ENCODE results near the gene PIAS1. TPM values are rescaled to one million over a fixed set of nuclear protein-coding genes. Genes with fewer than 3 reads are reported as not detected.

The PIAS1 gene
- total RNA-seq, 1 donor from 2014 or later, result 40.6 TPM

DNA sequence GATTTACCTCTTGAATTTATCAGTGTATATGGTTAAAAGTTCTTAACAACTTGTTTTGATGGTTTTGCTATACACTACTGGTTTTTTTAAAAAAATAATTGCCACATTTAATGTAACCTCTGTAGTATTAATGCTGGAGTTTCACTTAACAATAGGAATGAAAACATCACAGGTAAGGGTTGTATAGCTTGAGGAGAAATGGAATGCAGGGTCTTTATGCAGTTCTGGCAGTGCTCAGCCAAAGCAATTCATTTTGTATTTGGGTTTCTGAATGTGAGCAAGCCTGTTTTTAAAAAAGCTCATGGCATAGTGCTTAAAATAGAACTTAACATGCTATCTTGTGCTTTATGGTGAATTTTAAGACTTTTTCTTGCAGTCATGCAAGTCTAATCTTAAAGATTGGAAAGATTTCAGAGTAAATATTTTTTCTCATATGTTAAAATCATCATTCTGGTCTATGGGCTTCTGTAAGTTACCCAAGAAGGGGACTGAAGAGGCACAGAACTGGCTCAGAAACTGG lies 8.9 kb downstream of the PIAS1 start:
- Mint-ChIP-seq H3K27ac (ENCODE audit: unreplicated experiment) (no peak overlapping the region), H3K36me3 (ENCODE audit: unreplicated experiment) (peaks cover 6% of the 10 kb centered on the region), H3K4me3 (ENCODE audit: unreplicated experiment) (no peak overlapping the region), H3K4me1 (ENCODE audit: unreplicated experiment) (peaks cover 24% of the 10 kb centered on the region), H3K27me3 (ENCODE audit: unreplicated experiment) (no peaks in the 10 kb centered on the region), H3K9me3 (ENCODE audit: unreplicated experiment) (no peaks in the 10 kb centered on the region)
- TF ChIP-seq, protein P1, sequence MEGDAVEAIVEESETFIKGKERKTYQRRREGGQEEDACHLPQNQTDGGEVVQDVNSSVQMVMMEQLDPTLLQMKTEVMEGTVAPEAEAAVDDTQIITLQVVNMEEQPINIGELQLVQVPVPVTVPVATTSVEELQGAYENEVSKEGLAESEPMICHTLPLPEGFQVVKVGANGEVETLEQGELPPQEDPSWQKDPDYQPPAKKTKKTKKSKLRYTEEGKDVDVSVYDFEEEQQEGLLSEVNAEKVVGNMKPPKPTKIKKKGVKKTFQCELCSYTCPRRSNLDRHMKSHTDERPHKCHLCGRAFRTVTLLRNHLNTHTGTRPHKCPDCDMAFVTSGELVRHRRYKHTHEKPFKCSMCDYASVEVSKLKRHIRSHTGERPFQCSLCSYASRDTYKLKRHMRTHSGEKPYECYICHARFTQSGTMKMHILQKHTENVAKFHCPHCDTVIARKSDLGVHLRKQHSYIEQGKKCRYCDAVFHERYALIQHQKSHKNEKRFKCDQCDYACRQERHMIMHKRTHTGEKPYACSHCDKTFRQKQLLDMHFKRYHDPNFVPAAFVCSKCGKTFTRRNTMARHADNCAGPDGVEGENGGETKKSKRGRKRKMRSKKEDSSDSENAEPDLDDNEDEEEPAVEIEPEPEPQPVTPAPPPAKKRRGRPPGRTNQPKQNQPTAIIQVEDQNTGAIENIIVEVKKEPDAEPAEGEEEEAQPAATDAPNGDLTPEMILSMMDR (IDR thresholded peaks at IDR 0.05), result no peak
- no peak for DNase-seq (ENCODE audit: extremely low spot score, unreplicated experiment)

DNA sequence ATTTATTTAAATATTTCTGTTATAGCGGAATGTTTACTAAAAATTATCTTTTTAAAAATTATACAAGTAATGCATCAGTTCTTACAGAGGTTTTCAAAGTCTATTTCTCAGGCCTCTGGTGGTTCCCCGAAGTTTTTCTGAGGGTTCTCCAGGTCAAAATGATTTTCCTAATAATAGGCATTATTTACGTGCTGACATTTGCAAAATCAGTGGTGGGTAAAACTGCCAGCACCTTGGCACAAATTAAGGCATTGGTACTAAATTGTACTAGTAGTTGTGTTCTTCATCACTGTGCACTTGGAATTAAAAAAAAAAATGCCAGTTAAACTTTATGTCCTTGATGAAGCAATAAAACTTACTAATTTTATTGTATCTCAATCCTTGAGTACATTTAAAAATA lies 9.5 kb downstream of the PIAS1 start:
- Mint-ChIP-seq H3K36me3 (ENCODE audit: unreplicated experiment) (peaks cover 6% of the 10 kb centered on the region), H3K9me3 (ENCODE audit: unreplicated experiment) (no peaks in the 10 kb centered on the region), H3K27me3 (ENCODE audit: unreplicated experiment) (no peaks in the 10 kb centered on the region), H3K4me3 (ENCODE audit: unreplicated experiment) (no peak overlapping the region), H3K4me1 (ENCODE audit: unreplicated experiment) (peaks cover 20% of the 10 kb centered on the region), H3K27ac (ENCODE audit: unreplicated experiment) (no peak overlapping the region)
- TF ChIP-seq, protein P1 (IDR thresholded peaks at IDR 0.05), result no peak
- no peak for DNase-seq (ENCODE audit: extremely low spot score, unreplicated experiment)

DNA sequence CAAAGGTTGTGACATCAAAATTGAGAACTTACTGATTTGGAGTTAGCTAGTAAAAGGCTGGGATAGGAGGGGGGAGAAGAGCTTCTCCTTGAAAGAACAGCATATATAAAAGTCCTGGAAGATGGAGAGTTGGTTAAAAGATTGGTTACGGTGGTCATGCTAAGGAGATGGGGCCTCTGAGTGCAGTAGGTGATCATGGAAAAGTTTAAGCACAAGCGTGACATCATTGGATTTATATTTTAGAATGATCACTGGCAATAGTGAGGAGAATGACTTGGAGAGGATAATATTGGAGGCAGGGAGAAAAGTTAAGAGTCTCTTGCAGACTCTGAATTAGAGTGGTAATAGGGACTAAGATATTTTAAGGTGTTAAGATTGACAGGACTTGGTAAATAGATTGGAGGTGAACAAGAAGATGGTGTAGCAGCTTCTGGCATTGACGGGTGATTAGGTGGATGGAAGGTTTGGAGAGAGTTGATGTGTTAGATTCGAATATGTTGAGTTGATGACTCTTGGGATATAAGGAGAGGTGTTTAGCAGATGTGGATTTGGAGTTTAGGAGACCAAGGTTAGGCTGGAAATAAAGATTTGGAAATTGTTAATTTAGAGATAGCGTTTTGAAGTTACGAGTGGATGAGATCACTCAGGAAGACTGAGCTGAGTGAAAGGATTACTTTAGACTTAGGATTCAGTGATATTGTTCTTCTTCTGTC lies 19.6 kb downstream of the PIAS1 start:
- no peak for DNase-seq (ENCODE audit: extremely low spot score, unreplicated experiment)
- Mint-ChIP-seq H3K27me3 (ENCODE audit: unreplicated experiment) (no peaks in the 10 kb centered on the region), H3K4me1 (ENCODE audit: unreplicated experiment) (peaks cover 31% of the 10 kb centered on the region), H3K36me3 (ENCODE audit: unreplicated experiment) (no peaks in the 10 kb centered on the region), H3K27ac (ENCODE audit: unreplicated experiment) (peak overlapping the region; percentile 1), H3K9me3 (ENCODE audit: unreplicated experiment) (no peaks in the 10 kb centered on the region), H3K4me3 (ENCODE audit: unreplicated experiment) (no peak overlapping the region)
- TF ChIP-seq, protein P1 (IDR thresholded peaks at IDR 0.05), result no peak

DNA sequence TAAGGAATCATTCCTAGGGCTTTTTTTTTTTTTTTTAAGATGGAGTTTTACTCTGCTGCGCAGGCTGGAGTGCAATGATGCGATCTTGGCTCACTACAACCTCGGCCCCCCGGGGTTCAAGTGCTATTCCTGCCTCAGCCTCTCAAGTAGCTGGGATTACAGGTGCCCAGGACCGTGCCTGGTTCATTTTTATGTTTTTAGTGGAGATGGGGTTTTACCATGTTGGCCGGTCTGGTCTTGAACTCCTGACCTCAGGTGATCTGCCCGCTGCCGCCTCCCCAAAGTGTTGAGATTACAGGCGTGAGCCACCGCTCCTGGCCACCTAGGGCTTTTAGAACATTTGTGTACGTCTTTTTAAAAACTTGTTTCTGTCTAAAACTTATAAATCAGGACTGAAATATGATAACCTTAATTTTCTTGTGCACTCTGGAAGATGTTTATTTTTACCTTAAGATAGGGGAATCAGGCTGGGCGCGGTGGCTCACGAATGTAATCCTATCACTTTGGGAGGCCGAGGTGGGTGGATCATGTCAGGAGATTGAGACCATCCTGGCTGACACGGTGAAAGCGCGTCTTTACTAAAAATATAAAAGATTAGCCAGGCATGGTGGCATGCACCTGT lies 21.8 kb downstream of the PIAS1 start:
- H3K9me3 Mint-ChIP-seq (ENCODE audit: unreplicated experiment), result no peaks in the 10 kb centered on the region
- H3K27ac Mint-ChIP-seq (ENCODE audit: unreplicated experiment), result no peak overlapping the region
- no peak overlapping the region for H3K4me3 Mint-ChIP-seq (ENCODE audit: unreplicated experiment)
- TF ChIP-seq, protein P1 (IDR thresholded peaks at IDR 0.05), result no peak
- DNase-seq (ENCODE audit: extremely low spot score, unreplicated experiment), result no peak
- no peaks in the 10 kb centered on the region for H3K27me3 Mint-ChIP-seq (ENCODE audit: unreplicated experiment)
- H3K4me1 Mint-ChIP-seq (ENCODE audit: unreplicated experiment), result peaks cover 31% of the 10 kb centered on the region
- no peaks in the 10 kb centered on the region for H3K36me3 Mint-ChIP-seq (ENCODE audit: unreplicated experiment)

DNA sequence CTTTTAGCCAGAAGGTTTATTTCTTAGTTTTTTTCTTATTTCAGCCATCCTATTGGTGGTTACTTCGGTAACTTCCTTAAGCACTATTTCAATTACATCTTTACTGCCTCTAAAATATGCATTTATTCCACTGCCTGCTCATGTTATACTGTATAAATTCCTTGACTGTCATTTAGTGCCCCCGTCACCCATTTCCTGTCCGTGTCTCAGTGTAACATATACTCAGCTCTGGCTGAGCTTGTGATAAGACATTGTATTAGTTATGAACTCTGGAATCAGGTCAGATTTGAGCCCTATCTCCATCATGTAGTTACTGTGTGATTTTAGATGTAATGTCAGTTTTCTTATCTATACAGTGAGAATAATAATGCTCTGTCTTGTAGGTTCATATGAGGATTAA lies 24.2 kb downstream of the PIAS1 start:
- TF ChIP-seq, protein P1 (IDR thresholded peaks at IDR 0.05), result no peak
- no peak for DNase-seq (ENCODE audit: extremely low spot score, unreplicated experiment)
- no peak overlapping the region for H3K4me3 Mint-ChIP-seq (ENCODE audit: unreplicated experiment)
- H3K27me3 Mint-ChIP-seq (ENCODE audit: unreplicated experiment), result no peaks in the 10 kb centered on the region
- no peak overlapping the region for H3K27ac Mint-ChIP-seq (ENCODE audit: unreplicated experiment)
- peaks cover 41% of the 10 kb centered on the region for H3K4me1 Mint-ChIP-seq (ENCODE audit: unreplicated experiment)
- H3K36me3 Mint-ChIP-seq (ENCODE audit: unreplicated experiment), result no peaks in the 10 kb centered on the region
- H3K9me3 Mint-ChIP-seq (ENCODE audit: unreplicated experiment), result no peaks in the 10 kb centered on the region
